ENCODE data around the gene PLCG2.

PLCG2 gene

GRCh38 chr16:81843683-81844082 is 64.6 kb downstream of the PLCG2 start:
- no peak for DNase-seq (ENCODE audit: low read depth)

GRCh38 chr16:81846105-81846504 is 67.0 kb downstream of the PLCG2 start:
- DNase-seq (ENCODE audit: low read depth) = no peak

- no peak for DNase-seq (ENCODE audit: low read depth)
These were observed 69.3 kb downstream of the PLCG2 start for GRCh38 chr16:81848306-81848853.

GRCh38 chr16:81850197-81850944 is 71.3 kb downstream of the PLCG2 start:
- no peak for DNase-seq (ENCODE audit: low read depth)

- no peak for DNase-seq (ENCODE audit: low read depth)
These were observed 73.3 kb downstream of the PLCG2 start for GRCh38 chr16:81852347-81852746.

- DNase-seq (ENCODE audit: low read depth) = no peak
These were observed 76.6 kb downstream of the PLCG2 start for GRCh38 chr16:81855552-81856153.

GRCh38 chr16:81860287-81861266 is 81.5 kb downstream of the PLCG2 start:
- no peak for DNase-seq (ENCODE audit: low read depth)

GRCh38 chr16:81861503-81861902 is 82.4 kb downstream of the PLCG2 start:
- DNase-seq (ENCODE audit: low read depth) = no peak

GRCh38 chr16:81861915-81862314 is 82.8 kb downstream of the PLCG2 start:
- DNase-seq (ENCODE audit: low read depth) = no peak

GRCh38 chr16:81863630-81864352 is 84.7 kb downstream of the PLCG2 start:
- no peak for DNase-seq (ENCODE audit: low read depth)

- DNase-seq (ENCODE audit: low read depth) = no peak
These were observed 85.7 kb downstream of the PLCG2 start for GRCh38 chr16:81864646-81865382.

- no peak for DNase-seq (ENCODE audit: low read depth)
These were observed 87.8 kb downstream of the PLCG2 start for GRCh38 chr16:81866820-81867440.

GRCh38 chr16:81868057-81868748 is 89.1 kb downstream of the PLCG2 start:
- DNase-seq (ENCODE audit: low read depth) = no peak

GRCh38 chr16:81869326-81869725 is 90.2 kb downstream of the PLCG2 start:
- no peak for DNase-seq (ENCODE audit: low read depth)

GRCh38 chr16:81873206-81873605 is 94.1 kb downstream of the PLCG2 start:
- no peak for DNase-seq (ENCODE audit: low read depth)

- peak; percentile 28 for DNase-seq (ENCODE audit: low read depth)
These were observed 95.0 kb downstream of the PLCG2 start for GRCh38 chr16:81873843-81874752.

GRCh38 chr16:81875461-81875860 is 96.4 kb downstream of the PLCG2 start:
- no peak for DNase-seq (ENCODE audit: low read depth)

- DNase-seq (ENCODE audit: low read depth) = no peak
These were observed 97.3 kb downstream of the PLCG2 start for GRCh38 chr16:81876273-81876900.

Data from T follicular helper cell (primary cell).